HepG2 (cell line): Measurements from ENCODE around the gene AGRN. TPM values are rescaled to one million over a fixed set of nuclear protein-coding genes. Genes with fewer than 3 reads are reported as not detected.

Experiments
- ATAC-seq: fragments of 200-7000 bp; cut with Tn5 transposase; 3 replicates; pipeline ENCODE4 v1.9.1; 2020; ENCODE audit warnings: mild to moderate bottlenecking, moderate library complexity
- BruUV-seq: library from RNA; stranded (reverse); fragments of 400-500 nt; replicated peaks from 2 replicates; lab custom pipeline; 2021; lab: Mats Ljungman, UMichigan
- CTCF ChIA-PET: fragments of 300-600 bp; formaldehyde crosslinking; extraction: SDS; loops from one replicate; lab custom pipeline; 2021; ENCODE audit warnings: low total read pairs, inconsistent platforms, low intra/inter-chr PET ratio; lab: Yijun Ruan, JAX
- POLR2A ChIA-PET: fragments of 350-600 bp; sonication (Branson Sonifier 250); formaldehyde crosslinking; loops from one replicate; lab custom pipeline; 2020; ENCODE audit warnings: antibody characterized with exemption, inconsistent platforms; lab: Yijun Ruan, JAX
- DNase-seq: peaks from one replicate; pipeline ENCODE4 v3.0.0-alpha.2; 2015; ENCODE audit warnings: low spot score
- FAIRE-seq: peaks from 3 replicates; lab custom pipeline; 2011; peaks lifted over from hg19 to GRCh38; lab: Jason Lieb, UNC
- H2AFZ ChIP-seq: one replicate; pipeline ENCODE4 v1.6.1; 2011; ENCODE audit warnings: low read length, inconsistent platforms
- H3K27ac ChIP-seq: fragments of 300-600 bp; 3 replicates; pipeline ENCODE4 v1.8.0; 2011; ENCODE audit warnings: mixed run types, mild to moderate bottlenecking, mixed read lengths, low read length, inconsistent platforms; ENCODE audit not compliant: insufficient read depth; ENCODE audit errors: extremely low read length
- H3K27me3 ChIP-seq, 2 experiments: fragments of 200-600 bp in 1 of 2; 2 replicates in 1 of 2; 3 replicates in 1 of 2; pipeline versions ENCODE4 v1.6.0 to v1.8.0; 2011; ENCODE audit warnings: low read length in 2 of 2, mild to moderate bottlenecking in 2 of 2, moderate library complexity in 2 of 2, inconsistent platforms in 1 of 2; ENCODE audit not compliant: insufficient read depth in 2 of 2, control insufficient read depth in 1 of 2
- H3K36me3 ChIP-seq, 2 experiments: fragments of 200-600 bp in 1 of 2; replicated peaks in 1 of 2; 2 replicates in 1 of 2; 3 replicates in 1 of 2; pipeline versions ENCODE4 v1.5.1 to v1.8.0; 2011; ENCODE audit warnings: low read length in 2 of 2, inconsistent platforms in 1 of 2; ENCODE audit not compliant: insufficient read depth in 2 of 2, control insufficient read depth in 1 of 2
- H3K4me1 ChIP-seq: 2 replicates; pipeline ENCODE4 v1.5.1; 2012; ENCODE audit warnings: low read length, inconsistent platforms; ENCODE audit not compliant: insufficient read depth
- H3K4me2 ChIP-seq: 2 replicates; pipeline ENCODE4 v1.6.0; 2011; ENCODE audit warnings: low read depth, low read length, inconsistent platforms
- H3K4me3 ChIP-seq, 3 experiments: fragments of 200-600 bp in 1 of 3; sonication (generic), shearing (Covaris generic) in 1 of 3; replicated peaks in 1 of 3; 2 replicates each; pipeline ENCODE4 v1.5.1; 2011 to 2016; ENCODE audit warnings: low read length in 3 of 3, inconsistent platforms in 2 of 3, low read depth in 2 of 3, mild to moderate bottlenecking in 2 of 3, control low read depth in 1 of 3, mixed read lengths in 1 of 3; ENCODE audit not compliant: insufficient read depth in 1 of 3
- H3K79me2 ChIP-seq: one replicate; pipeline ENCODE4 v1.6.1; 2011; ENCODE audit warnings: low read length, inconsistent platforms; ENCODE audit not compliant: insufficient read depth
- H3K9ac ChIP-seq: 2 replicates; pipeline ENCODE4 v1.6.0; 2011; ENCODE audit warnings: mild to moderate bottlenecking, low read depth, low read length, inconsistent platforms; ENCODE audit not compliant: insufficient read depth
- H3K9me3 ChIP-seq: 2 replicates; pipeline ENCODE4 v1.5.1; 2012; ENCODE audit warnings: mild to moderate bottlenecking, low read length
- H4K20me1 ChIP-seq: 2 replicates; pipeline ENCODE4 v1.6.0; 2011; ENCODE audit warnings: inconsistent platforms, mild to moderate bottlenecking, low read length, moderate library complexity; ENCODE audit not compliant: insufficient read depth
- AKAP8 ChIP-seq: sonication (generic); formaldehyde crosslinking; IDR thresholded peaks from 2 replicates; pipeline ENCODE4 v1.5.1; 2020; ENCODE audit warnings: mild to moderate bottlenecking, missing genetic modification reagents
- ATF7-NPFF ChIP-seq: sonication (generic); formaldehyde crosslinking; IDR thresholded peaks from 2 replicates; pipeline ENCODE4 v1.8.1; 2023; ENCODE audit warnings: mild to moderate bottlenecking, low read depth, missing genetic modification reagents, moderate library complexity
- CENPX ChIP-seq: sonication (generic); formaldehyde crosslinking; IDR thresholded peaks from 2 replicates; pipeline ENCODE4 v1.9.0; 2021; ENCODE audit warnings: mild to moderate bottlenecking, missing genetic modification reagents, moderate library complexity
- EEA1 ChIP-seq: sonication (generic); formaldehyde crosslinking; IDR thresholded peaks from 2 replicates; pipeline ENCODE4 v1.5.1; 2020; ENCODE audit warnings: mild to moderate bottlenecking, missing genetic modification reagents, borderline replicate concordance
- GFI1 ChIP-seq: sonication (generic); formaldehyde crosslinking; IDR thresholded peaks from 2 replicates; pipeline ENCODE4 v1.5.0; 2020; ENCODE audit warnings: missing genetic modification reagents, mild to moderate bottlenecking, borderline replicate concordance
- KDM2A ChIP-seq: sonication (generic); formaldehyde crosslinking; IDR thresholded peaks from 2 replicates; pipeline ENCODE4 v1.4.0; 2020; ENCODE audit warnings: low read depth, missing genetic modification reagents, borderline replicate concordance
- NR1H2 ChIP-seq: sonication (generic); formaldehyde crosslinking; IDR thresholded peaks from 2 replicates; pipeline ENCODE4 v1.8.1; 2022; ENCODE audit warnings: low read depth, missing genetic modification reagents, borderline replicate concordance
- RFXANK ChIP-seq: IDR thresholded peaks from 2 replicates; pipeline ENCODE4 v1.6.1; 2016
- TARDBP ChIP-seq: sonication (generic); formaldehyde crosslinking; IDR thresholded peaks from 2 replicates; pipeline ENCODE4 v1.8.0; 2022; ENCODE audit warnings: mild to moderate bottlenecking, missing genetic modification reagents
- ZNF225 ChIP-seq: sonication (generic); formaldehyde crosslinking; IDR thresholded peaks from 2 replicates; pipeline ENCODE4 v1.4.0; 2020; ENCODE audit warnings: mild to moderate bottlenecking, missing genetic modification reagents
- ZSCAN31 ChIP-seq: sonication (generic); formaldehyde crosslinking; IDR thresholded peaks from 2 replicates; pipeline ENCODE4 v1.5.0; 2020; ENCODE audit warnings: low read depth, mild to moderate bottlenecking, missing genetic modification reagents
- WGBS: methylation state at CpG from one replicate; pipeline ENCODE4 v1.1.6; 2017; ENCODE audit warnings: low lambda C conversion rate; 5-methylcytosine and 5-hydroxymethylcytosine counted together
- in situ Hi-C: cut with HindIII; loops from 2 replicates; pipeline ENCODE4 v1.10.0; 2017; ENCODE audit warnings: low pct_unique_long_range_greater_than_20kb; ENCODE audit not compliant: extremely low pct_ligation_motif_present
- intact Hi-C: fragments of 100-400 bp; cut with micrococcal nuclease; formaldehyde crosslinking; loops from one replicate; pipeline ENCODE4 v1.10.0; 2022; ENCODE audit not compliant: unreplicated experiment
- polyA plus RNA-seq, 8 experiments: library from polyadenylated mRNA; depleted of rRNA in 3 of 8; stranded (reverse) in 7 of 8; unstranded in 1 of 8; fragments of >200 nt; fragmentation: Illumina TruSeq in 4 of 8; extraction: Trizol in 4 of 8; gene quantifications; 2 replicates each; pipeline versions ENCODE4 v1.2.1 to v1.2.3, GENCODE V29; 2011 to 2016; ENCODE audit warnings: low read depth in 4 of 8, missing spikeins in 1 of 8, mixed read lengths in 1 of 8; ENCODE audit not compliant: insufficient read depth in 1 of 8
- total RNA-seq, 5 experiments: library from RNA; depleted of rRNA; stranded (reverse); fragments of >200 nt; fragmentation: Illumina TruSeq; extraction: Trizol; gene quantifications; 2 replicates each; pipeline ENCODE4 v1.2.3, GENCODE V29; 2016; ENCODE audit warnings: low read depth in 1 of 5
- TF ChIP-seq, protein P1 (sequence below): sonication (generic); formaldehyde crosslinking; IDR thresholded peaks from 2 replicates; pipeline ENCODE4 v1.4.0; 2020; ENCODE audit warnings: missing genetic modification reagents, borderline replicate concordance
- TF ChIP-seq, protein P2 (sequence below): sonication (generic); formaldehyde crosslinking; IDR thresholded peaks from 2 replicates; pipeline ENCODE4 v1.5.0; 2020; ENCODE audit warnings: mild to moderate bottlenecking, missing genetic modification reagents
- TF ChIP-seq, protein P3 (sequence below): sonication (generic); formaldehyde crosslinking; IDR thresholded peaks from 2 replicates; pipeline ENCODE4 v1.4.0; 2020; ENCODE audit warnings: mild to moderate bottlenecking, missing genetic modification reagents

AGRN gene
- total and polyA plus RNA-seq, 2 of the 13 experiments (the other 11 are each of a cell fraction or from before 2014, with no cell fraction given): 29.8 to 65.2 TPM

DNA sequence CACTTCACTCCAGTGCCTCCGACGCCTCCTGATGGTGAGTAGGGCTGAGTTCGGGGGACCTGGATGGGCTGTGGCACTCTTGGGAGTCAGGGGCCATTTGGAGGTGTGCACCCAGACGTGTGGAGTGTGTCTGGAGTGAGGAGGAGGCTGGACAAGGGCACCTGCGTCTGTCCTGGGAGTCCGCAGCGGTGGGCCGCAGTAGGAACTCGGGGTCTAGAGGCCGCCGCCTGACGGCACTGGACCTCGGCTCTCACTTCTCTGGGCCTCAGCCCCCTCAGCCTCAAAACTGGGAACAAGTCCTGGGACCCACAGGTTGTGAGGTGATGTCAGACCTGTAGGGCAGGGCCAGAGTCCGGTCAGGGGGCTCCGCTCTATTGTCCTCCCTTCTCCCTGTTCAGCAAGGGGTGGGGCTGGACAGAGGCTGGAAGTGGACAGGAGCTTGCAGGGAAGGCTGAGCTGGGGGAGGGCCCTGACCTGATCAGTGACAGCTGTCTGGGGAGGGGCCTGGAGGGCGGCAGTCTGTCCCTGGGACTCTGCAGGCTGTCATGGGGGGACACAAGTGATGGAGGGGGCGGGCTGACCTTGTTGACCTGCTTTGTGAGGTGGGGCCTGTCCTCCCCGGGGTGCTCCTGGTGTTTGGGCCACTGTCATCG, 15.5 kb downstream of the AGRN start:
- in situ Hi-C loops (no loop called here), intact Hi-C loops (no loop called here)
- ChIA-PET CTCF (no interaction called here), POLR2A (no interaction called here)
- Histone ChIP-seq H4K20me1 (peaks cover 19% of the 10 kb centered on the region; the same call in 1 of the 2 replicates), H3K79me2 (peaks cover 11% of the 10 kb centered on the region), H3K9ac (no peak overlapping the region), H3K4me2 (no peak overlapping the region), H3K36me3 (peaks cover 10 to 18% of the 10 kb centered on the region in 2 experiments; a peak in 4 of 5 replicates), H2AFZ (no peak overlapping the region), H3K9me3 (no peaks in the 10 kb centered on the region), H3K27ac (no peak overlapping the region), H3K4me3 (no peak overlapping the region), H3K4me1 (peaks cover 45% of the 10 kb centered on the region), H3K27me3 (no peaks in the 10 kb centered on the region)
- FAIRE-seq (no peak), DNase-seq (no peak), ATAC-seq (no peak)
- no TSS peak for BruUV-seq
- WGBS: 94% methylated on average over 13 of the region's 19 CpGs
- TF ChIP-seq RFXANK (CRISPR knock-in tag) (no peak), ZNF225 (no peak), NR1H2 (CRISPR knock-in tag) (no peak), EEA1 (CRISPR knock-in tag) (no peak), ATF7-NPFF (CRISPR knock-in tag) (no peak), KDM2A (no peak), ZSCAN31 (CRISPR knock-in tag) (no peak), AKAP8 (CRISPR knock-in tag) (no peak), CENPX (CRISPR knock-in tag) (no peak), TARDBP (CRISPR knock-in tag) (no peak), GFI1 (CRISPR knock-in tag) (no peak)
- TF ChIP-seq, protein P1, sequence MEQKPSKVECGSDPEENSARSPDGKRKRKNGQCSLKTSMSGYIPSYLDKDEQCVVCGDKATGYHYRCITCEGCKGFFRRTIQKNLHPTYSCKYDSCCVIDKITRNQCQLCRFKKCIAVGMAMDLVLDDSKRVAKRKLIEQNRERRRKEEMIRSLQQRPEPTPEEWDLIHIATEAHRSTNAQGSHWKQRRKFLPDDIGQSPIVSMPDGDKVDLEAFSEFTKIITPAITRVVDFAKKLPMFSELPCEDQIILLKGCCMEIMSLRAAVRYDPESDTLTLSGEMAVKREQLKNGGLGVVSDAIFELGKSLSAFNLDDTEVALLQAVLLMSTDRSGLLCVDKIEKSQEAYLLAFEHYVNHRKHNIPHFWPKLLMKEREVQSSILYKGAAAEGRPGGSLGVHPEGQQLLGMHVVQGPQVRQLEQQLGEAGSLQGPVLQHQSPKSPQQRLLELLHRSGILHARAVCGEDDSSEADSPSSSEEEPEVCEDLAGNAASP: no peak
- TF ChIP-seq, protein P2, sequence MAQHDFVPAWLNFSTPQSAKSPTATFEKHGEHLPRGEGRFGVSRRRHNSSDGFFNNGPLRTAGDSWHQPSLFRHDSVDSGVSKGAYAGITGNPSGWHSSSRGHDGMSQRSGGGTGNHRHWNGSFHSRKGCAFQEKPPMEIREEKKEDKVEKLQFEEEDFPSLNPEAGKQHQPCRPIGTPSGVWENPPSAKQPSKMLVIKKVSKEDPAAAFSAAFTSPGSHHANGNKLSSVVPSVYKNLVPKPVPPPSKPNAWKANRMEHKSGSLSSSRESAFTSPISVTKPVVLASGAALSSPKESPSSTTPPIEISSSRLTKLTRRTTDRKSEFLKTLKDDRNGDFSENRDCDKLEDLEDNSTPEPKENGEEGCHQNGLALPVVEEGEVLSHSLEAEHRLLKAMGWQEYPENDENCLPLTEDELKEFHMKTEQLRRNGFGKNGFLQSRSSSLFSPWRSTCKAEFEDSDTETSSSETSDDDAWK (CRISPR knock-in tag): no peak
- TF ChIP-seq, protein P3, sequence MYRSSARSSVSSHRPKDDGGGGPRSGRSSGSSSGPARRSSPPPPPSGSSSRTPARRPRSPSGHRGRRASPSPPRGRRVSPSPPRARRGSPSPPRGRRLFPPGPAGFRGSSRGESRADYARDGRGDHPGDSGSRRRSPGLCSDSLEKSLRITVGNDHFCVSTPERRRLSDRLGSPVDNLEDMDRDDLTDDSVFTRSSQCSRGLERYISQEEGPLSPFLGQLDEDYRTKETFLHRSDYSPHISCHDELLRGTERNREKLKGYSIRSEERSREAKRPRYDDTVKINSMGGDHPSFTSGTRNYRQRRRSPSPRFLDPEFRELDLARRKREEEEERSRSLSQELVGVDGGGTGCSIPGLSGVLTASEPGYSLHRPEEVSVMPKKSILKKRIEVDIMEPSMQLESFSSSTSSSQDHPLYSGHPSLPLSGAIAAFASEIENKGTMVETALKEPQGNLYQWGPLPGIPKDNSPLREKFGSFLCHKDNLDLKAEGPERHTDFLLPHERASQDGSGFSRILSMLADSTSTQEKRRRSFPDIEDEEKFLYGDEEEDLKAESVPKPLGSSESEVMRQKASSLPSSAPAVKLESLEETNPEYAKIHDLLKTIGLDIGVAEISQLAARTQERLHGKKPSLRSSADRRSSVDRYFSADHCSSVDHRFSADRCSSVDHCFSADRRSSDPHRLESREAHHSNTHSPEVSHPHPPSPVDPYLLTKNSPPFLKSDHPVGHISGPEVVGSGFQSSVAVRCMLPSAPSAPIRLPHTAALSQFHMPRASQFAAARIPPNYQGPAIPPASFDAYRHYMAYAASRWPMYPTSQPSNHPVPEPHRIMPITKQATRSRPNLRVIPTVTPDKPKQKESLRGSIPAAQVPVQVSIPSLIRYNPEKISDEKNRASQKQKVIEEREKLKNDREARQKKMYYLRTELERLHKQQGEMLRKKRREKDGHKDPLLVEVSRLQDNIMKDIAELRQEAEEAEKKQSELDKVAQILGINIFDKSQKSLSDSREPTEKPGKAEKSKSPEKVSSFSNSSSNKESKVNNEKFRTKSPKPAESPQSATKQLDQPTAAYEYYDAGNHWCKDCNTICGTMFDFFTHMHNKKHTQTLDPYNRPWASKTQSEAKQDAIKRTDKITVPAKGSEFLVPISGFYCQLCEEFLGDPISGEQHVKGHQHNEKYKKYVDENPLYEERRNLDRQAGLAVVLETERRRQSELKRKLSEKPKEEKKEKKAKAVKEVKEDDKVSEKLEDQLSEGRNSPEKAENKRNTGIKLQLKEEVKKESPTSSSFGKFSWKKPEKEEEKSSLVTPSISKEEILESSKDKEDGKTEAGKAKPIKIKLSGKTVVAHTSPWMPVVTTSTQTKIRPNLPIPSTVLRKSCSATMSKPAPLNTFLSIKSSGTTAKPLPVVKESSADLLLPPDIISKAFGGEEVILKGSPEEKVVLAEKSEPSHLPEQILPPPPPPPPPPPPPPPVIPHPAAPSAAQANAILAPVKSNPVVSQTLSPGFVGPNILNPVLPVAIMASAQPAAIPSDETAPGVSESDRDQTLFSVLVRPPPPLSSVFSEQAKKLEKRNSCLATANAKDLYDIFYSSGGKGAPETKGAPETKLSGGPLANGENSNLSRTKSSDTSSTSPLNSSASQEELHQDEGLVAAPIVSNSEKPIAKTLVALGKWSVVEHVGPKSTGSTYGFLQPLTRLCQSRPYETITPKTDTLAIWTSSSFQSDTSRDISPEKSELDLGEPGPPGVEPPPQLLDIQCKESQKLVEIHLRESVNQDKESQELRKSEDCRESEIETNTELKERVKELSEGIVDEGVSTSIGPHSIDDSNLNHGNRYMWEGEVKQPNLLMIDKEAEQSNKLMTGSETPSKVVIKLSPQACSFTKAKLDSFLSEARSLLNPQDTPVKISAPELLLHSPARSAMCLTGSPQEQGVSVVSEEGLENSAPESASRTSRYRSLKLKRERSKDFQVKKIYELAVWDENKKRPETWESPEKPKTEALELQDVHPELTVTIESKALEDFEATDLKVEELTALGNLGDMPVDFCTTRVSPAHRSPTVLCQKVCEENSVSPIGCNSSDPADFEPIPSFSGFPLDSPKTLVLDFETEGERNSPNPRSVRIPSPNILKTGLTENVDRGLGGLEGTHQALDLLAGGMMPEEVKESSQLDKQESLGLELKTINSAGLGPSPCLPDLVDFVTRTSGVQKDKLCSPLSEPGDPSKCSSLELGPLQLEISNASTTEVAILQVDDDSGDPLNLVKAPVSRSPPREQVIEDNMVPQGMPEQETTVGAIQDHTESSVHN: no peak
